Kidney glomerular epithelial cell (primary cell): Measurements from ENCODE around the gene ABLIM2.

Experiments used
- DNase-seq: peaks from one replicate; lab custom pipeline; 2025; lab: John Stamatoyannopoulos, UW

Gene ABLIM2

DNA sequence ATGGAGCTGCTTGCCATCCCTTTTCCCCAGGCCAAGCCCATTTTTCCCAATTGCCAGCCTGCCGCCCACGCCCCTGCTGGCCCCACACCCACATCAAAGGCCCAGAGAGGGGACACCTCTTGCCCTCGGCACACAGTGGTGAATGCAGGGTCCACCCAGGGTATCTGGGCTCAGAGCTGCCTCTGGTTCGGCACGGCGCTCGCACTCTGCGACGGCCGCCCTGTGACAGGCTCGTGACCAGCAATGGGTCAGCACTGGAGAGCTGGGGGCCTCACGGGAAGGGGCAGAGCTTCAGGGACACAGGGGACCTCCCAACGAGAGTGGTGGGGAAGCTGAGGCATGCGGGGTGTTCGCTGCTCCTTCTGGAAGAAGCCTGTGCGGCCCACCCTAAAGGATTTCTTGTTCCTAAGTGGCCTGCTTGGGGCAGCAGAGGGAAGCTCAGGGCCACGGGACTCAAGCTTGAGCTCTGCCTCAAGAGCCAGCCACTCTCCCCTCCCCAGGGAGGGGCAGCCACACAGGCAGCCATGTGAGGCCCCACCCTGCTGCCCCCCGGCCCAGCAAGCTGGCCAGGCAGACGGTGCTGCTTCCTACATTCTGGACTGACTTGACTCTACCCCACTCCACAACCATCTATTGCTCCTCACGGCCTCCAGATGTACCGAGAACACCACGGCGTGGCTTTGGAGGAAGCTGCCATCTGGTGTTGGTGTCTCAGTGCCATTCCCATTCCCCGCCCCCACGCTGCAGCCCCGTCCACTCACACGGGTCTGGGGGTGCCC lies 73.7 kb downstream of the ABLIM2 start:
- DNase-seq: no peak

DNA sequence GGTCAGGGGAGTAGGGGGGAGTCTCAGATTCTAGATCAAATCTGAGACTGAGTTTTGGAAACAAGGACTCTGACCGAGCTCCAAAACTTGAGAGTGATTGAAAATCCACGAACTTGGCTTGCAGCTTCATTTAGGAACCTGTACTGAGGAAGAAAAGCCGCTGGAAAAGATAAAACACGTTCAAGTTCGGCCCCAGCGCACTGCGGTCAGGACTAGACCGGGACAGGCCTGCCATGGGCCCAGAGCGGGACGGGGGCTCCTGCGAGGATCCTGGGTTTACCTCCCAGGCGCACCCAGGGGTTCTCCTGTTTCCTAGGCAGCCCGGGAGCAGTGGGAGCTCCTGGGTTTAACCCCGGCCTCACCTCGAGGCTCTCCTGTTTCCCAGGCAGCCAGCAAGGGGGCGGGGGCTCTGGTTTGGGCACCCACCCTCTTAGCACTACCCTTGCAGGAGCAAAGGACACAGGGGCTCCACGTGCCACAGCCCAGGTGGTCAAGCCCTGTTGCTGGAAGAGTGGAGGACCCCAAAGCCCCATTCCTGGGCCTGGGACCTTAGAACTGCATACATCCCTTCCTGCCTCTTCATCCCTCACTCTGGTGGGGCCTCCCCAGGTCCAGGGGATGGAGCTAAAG lies 74.5 kb downstream of the ABLIM2 start:
- DNase-seq: no peak

DNA sequence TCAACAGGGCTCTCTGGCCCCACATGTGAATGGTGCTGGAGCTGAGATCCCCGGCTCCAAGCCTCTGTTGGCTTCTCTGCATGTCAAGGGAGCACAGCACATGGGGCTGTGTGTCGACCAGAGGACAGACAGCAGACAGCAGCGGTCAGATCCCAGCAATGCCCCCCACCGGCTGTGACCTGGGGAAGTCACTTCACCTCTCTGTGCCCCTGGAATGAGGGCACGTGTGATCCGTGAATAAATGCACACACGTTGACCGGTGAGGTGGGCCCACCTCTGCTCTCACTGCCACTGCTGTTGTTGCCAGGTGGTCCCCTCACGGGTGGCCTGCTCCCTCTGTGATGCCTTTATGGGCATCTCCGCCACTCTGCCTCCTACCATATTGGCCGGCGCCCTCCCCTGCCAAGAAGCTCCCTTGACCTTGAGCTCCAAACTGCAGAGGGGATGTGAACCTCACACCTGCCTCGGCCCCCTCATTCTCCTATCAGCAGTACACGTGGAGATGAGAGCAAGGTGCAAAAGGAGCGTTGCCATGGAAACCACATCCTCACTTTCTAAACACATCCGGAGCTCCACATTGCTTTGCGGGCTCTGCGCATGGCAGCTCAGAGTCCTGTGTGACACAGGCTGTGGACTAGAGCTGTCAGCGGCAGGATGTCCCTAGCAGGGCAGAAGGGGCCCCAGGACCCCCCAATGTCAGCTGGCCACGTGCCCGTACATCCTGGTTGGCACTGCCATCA lies 75.4 kb downstream of the ABLIM2 start:
- DNase-seq: no peak

DNA sequence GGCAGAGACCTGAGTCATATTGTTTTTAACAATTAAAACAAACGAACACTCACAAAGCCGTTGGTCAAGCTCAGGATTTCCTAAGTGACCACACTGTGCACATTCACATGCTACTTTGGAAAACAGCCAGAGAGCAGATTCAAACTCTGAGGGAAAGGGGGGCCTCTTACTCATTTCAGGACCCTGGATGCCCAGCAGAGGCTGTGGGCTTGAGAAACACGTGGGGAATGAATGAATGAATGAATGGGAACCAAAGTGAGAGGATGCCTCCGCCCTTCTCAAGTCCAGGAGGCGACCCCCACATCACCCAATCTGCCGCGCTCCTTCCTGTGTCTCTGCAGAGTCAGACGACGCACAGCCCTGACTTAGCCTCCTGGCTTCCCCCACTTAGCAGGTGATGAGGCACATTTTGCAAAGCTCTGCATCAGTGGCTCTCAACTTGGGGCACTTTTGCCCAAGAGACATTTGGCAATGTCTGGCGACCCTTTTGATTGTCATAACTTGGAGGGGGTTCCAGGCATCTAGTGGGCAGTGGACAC lies 76.0 kb downstream of the ABLIM2 start:
- no peak for DNase-seq

DNA sequence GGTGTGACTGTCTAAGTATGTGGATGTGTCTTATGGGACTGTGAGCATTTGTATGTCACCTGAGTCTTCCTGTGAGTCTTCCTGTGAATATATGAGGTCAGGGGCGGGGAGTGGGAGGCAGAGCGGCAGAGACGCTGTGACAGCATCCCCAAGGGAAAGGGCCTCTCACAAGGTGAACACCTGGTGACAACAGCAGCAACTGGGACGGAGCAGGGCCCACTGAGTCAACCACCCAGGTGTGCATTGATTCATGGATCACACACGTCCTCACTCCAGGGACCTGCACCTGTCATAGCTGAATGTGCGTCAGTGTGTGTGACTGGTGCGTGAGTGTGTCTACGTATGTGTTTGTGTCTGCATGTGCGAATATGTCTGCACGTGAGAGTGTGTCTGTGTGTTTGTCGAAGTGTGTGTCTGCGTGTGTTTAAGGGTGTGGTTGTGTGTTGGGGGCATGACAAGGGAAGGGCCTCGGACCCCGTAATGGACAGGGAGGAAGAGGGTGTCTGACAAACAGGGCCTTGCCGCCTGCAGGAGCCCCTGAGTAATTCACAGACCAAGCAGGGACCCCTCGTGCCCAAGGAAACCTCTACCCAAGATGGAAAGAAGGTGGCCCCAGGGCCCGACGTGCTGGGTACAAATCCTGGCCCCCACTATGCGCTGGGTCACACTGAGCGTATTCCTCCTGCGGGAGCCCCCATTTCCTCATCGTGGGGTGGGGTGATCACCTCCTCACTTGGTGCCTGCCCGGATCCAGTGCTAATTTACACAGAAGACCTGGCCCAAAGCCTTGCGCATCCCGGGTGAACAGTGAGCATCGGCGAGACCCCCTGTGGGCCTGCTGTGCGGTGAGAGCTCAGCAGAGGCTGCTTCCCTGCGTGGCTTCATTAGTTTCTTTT lies 76.7 kb downstream of the ABLIM2 start:
- no peak for DNase-seq

DNA sequence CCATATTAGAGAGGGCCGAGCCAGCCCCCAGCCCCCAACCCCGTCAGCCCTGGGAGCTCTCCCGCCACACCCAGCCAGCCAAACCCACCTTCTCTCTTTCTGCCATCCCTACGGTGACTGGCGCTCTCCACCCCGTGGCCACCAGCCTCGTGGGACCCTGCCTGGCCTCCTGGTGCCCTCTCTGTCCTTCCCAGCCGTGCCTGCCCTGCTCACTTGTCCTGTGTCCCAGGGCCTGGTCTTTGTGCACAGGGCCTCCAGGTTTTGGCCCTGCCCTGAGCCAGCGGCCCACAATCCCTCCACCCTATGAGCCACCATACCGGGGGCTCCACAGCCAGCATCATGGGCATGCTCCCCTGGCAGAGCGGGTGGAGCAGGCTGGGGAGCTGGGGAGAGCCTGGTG lies 77.4 kb downstream of the ABLIM2 start:
- no peak for DNase-seq

DNA sequence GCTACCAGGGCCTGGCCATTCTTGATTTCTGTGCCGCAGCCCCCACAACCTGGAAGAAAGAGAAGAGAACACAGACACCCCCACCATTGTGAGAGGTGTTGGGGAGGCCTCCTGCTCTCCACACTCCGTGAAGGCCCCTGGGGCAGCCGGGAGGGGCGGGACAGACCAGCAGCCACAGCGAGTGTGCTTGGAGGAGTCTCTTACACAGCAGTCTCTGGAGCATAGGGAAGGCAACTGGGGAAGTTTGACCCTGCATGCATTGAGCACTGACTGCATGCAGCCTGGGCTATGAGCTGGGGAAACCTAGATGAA lies 77.9 kb downstream of the ABLIM2 start:
- no peak for DNase-seq

DNA sequence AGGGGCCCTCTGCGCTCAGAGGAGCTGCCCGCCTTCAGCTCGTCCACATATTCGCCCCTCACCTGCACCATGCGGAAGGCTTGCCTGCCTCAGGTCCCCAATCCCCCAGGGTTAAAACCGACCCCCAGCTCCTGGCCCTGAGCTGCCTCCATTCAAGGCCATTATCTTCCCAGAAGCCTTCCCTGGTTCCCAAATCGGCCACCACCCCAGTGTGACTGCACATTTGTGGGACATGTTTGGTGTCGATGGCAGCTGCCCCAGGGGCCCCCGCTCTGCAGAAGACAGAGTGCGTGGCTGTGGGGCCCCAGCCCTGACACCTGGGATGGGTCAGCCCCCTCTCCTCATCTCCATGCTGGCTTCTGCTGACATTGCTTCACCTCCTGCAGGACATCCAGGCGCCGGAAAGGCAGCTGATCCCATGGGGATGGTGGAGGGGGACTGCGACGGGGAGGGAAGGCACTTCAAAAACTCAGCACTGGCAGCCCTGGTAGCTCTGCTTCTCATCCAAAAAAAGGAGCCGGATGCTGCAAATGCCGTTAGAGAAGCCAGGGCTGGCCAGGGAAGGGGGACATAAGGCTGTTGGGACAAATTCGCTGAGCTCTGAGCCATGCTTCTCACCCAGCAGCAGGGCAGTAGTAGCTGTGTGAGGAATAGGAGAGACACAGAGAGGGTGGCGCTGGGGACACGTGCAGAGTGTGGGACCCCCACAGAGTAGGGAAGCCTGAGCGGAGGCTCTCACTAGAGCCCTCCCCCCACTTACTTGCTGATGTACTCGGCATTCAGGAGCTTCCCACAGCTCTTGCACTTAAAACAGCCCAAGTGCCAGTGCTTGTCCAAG lies 78.5 kb downstream of the ABLIM2 start:
- DNase-seq: no peak

DNA sequence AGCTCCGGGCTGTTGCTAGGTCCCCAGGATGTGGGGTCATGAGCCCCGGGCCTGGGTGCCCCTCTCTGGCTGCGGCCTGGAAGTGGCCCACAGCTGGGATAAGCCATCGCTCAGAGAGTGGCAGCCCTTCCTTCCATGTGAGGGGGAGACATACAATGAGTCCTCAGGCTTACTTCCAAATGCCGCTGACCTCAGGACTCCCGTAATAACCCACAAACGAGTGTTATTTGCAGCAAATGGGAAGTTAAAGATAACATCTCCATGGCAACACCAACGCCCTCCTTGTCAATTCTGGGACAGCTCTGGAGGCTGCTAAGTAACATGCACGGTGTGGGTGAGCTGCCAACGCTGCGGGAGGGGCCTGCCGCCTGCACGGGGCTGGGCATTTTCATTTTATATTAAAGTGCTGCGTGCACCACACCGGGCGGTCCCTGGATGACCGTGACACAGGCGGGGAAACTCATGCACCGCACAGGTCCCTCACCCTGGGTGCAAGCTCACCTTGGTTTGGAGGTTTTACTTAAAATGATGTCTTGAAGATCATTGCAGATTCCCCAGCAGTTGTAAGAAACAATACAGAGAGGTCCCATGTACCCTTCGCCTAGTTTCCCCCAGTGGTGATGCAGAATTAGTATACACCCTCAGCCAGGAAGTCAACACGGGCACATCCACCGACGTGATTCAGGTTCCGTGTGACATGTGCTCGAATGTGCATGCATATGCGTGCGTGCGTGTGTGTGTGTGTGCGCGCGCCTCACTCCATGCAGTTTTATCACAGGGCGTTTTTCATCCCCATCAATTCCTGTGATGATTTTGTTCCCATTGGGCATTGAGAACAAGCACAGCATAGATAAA lies 79.4 kb downstream of the ABLIM2 start:
- DNase-seq: no peak

DNA sequence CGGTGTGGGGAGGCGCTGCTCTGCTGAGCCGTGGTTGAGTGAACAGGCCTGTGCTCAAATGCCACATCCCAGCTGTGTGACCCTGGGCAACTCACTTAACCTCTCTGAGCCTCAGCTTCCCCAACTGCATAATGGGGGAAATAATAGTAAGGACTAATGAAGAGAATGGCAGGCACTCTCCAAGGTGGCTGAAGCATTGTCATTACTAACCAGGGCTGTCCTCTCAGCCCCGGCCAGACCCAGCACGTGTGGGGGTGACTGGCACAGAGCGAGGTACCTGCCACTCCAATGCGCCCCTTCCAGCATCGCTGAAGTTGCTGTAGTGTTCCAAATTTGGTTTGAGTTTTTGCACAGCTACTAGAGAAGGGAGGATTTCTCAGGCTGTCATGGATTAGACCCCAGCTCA lies 80.0 kb downstream of the ABLIM2 start:
- DNase-seq: no peak

DNA sequence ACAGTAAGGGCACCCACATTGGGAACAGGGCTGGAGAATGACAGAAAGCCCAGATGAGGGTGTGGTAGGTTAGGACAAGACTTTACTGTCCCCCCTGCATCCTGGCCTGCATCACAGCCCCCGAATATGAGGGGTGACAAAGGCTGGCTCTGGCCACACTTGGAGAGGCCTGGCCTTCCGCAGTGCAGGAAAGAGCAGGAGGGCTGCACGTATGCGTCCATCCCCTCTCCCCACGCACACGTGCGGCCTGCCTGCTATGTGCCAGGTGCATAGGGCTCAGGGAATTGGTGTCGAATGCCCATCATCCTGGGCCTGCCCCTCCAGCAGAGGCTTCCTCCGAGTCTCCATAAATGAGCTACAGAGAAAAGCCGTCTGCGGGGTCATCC lies 80.5 kb downstream of the ABLIM2 start:
- DNase-seq: no peak

DNA sequence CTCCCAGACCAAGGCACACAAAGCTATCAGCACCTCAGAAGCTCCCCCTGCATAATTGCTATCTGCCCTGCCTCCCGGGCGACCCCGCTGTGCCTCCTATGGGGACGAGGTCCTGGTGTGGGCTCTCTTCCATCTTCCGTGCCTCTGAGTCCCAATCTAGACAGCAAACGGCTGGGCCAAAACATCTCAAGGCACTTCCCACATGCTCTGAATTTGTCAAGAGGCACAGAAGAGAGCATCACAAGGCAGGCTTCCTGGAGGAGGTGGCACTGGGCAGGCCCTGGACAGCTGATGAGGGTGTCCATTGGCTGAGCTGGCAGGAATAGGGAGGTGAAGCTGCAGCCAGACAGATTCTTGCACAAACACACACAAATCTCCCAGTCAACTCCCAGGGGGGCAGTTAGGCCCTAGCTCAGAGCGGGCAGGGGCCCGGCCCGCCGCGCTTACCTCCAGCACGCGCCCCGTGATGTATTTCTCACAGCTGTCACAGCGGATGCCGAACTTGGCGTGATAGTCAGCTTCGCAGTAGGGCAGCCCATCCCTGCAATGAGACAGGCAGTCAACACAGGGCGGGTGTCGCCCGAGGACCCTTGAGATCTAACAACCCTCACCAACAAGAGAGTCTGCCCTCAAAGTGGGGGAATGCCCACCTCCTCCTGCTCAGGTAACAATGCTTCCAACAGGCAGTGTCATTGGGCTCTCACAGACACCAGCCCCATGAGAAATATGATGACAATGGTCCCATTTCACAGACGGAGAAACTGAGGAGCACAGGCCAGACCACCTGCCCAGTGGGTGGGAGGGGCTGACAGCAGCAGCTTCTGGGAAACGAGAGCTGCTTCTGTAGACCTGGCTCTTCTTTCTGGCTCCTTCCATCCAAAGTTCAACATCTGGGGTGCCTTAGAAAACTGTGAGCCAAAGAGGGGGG lies 81.2 kb downstream of the ABLIM2 start:
- DNase-seq: no peak

DNA sequence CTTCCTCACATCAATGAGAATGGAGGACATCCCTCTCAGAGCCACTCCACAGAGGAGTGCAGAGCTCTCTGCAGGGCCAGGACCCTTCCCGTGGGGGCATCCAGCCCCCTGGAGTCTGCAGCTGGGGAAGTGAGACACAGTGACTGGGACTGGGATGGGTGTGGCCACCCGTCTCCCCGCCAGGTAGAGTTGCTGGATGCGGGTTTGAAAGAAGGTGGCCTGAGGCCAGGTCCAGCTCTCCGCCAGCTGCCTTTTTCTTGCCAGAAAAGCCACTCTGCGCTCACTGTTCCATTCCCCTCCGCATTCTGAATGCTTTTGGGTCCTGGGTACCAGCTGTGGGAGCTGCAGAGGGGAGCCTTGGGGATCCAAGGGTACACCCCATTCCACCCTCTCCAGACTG lies 82.6 kb downstream of the ABLIM2 start:
- DNase-seq: no peak

DNA sequence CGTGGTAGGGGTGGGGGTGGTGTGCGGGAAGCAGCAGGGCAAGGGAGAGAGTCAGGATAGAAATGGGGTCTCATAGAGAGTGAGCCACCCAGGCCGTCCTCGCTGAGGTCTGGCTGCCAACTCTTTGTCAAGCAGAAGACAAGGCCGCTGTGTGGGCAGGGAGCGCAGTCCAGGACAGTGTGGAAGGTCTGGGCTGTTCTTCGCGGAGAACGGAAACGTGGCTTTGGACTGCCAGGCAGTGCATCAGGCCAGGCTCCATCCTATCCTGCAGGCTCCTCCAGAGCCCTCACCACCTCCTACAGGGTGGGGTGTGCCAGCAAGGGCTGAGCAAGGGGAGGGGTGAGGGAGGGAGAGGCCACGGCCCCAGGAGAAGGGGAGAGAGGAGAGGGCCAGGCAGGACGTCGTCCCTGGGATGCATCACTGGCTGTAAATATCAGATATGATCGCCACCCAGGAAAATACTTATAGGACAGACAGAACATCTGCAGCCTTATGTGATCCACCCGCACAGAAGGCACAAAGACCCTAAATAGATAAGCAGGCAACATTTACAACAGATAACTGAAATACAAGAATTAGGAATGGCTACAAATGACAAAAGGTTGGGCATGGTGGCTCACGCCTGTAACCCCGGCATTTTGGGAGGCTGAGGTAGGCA lies 85.3 kb downstream of the ABLIM2 start:
- DNase-seq: no peak

DNA sequence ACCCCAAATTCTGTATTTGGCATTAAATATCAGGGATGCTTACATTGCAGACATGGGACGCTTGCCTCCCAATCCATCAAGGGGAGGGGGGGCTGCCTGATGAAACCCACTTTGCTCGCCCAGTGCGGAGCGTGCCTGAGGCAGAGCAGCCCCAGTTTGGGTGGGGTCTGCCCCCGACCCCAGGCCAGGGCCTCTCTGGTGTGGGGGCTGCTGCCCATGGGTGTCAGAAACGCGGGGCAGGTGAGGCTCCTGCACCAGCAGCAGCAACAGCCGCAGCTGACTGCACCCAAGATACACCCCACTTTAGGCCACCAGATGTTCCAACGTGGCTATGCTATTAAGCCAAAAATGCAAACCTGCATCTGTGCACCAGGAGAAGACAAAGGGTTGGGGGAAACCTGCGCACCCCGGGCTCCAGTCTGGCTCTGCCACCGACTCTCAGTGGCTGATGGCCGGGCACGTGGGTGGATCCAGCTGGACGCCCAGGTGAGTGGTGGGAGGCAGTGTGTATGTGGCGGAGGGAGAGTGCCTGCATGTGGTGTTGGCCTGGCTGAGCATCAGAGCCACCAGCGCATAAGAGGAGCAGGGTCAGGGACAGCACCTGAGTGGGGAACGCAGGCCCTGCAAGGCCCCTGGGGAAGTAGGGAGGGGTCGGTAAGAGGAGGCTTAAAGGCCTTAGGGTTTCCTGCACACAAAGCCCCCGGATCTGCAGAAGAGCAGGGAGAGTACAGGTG lies 86.2 kb downstream of the ABLIM2 start:
- DNase-seq: no peak

DNA sequence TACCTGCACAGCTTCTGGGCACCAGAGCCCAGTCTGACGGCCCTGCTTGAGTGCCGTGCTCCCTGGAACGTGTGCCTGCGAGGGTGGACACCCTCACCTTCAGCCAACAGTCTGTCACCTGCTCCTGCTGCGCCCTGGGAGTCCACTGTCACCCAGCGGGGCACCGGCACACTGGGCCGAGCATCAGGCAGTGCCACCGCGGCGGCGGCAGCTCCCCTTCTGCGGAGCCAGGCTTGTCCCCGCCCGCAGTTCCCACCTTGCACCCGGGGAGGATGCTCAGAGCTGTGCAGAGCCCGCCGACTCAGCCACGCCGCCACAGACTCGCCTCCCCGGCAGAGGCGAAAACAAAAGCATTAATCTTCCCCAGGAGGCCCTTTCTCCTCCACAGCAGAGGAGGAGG lies 86.8 kb downstream of the ABLIM2 start:
- DNase-seq: no peak

DNA sequence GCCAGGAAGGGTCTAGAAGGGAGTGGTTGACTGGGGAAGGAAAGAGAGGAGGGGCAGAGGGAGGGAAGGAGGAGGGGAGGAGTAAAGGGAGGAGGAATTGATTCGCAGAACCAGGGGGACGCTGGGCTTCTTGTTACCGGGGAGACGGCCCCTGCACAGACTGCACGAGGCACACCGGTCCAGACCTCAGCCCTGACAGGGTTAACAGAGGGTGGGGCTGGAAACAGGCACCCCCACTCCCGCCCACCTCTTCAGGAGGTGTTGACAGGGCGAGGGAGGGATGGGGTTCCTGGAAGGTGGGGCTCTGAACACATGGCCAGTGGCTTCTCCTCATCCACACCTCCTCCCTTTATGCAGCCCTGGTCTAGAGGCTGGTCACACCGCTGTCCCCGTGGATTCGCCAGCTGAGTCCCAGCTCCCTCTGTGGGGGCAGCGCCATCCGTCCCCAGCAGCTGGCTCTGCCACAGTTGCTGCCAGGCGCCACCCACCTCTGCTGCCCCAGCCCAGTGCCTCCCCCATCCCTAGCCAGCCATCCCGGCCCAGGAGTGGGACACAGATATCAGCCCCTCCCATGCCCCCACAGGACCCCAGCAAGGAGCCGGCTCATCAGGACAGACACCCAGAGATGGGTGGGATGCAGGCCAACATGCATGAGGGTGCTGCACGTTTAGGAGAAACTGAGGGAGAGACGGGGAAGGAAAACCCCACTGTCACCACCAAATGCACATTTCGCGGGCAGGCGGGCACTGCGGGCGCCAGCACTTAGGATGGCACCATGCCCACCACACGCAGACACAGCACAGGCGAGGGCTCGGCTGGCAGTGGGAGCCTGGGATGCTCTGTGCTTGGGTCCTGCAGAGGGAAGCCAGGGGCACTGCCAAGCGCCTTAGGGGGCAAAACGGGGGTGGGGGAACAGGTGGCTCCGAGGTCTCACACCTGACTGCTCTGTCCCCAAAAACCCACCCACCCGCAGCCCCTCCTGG lies 87.6 kb downstream of the ABLIM2 start:
- DNase-seq: no peak
